SKM-1 treated with dmso at 0.1 percent for 144 hours (cell line): ENCODE measurements around the gene RNF123.

Source experiments
- DNase-seq: peaks from one replicate; lab custom pipeline; 2025; ENCODE audit not compliant: unreplicated experiment; lab: John Stamatoyannopoulos, UW

RNF123 gene

DNA sequence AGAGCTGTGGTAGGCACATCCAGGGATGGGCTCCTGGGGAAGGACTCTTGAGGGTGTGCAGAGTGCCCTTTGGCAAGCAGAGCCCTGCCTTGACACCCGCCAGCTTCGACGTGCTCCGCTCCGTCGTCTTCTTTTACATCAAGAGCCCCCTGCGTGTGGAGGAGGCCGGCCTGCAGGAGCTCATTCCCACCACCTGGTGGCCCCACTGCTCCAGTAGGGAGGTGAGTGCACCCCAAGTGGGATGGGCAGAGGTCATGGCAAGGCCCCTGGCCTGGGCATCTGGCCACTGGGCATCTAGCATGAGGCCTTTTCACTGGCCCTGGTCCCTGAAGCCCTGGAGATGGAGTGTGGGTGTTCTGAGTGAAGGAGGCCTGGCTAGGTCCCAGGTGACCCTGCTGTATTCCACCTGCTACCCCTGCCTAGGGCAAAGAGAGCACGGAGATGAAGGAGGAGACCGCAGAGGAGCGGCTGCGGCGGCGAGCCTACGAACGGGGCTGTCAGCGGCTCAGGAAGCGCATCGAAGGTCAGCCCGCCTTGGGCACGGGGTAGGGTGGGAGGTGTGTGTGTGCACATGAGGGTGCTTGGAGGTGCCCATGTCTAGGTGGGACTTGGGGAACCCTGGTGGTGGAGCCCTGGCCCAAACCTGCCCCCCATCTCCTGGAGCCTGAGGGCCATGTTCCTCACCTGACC, 12.2 kb downstream of the RNF123 start:
- no peak for DNase-seq

- no peak for DNase-seq
Observed at GRCh38 chr3:49702672-49703071, 13.3 kb downstream of the RNF123 start.

- peak; percentile 51 for DNase-seq
Observed at GRCh38 chr3:49703443-49703927, 14.1 kb downstream of the RNF123 start.

DNA sequence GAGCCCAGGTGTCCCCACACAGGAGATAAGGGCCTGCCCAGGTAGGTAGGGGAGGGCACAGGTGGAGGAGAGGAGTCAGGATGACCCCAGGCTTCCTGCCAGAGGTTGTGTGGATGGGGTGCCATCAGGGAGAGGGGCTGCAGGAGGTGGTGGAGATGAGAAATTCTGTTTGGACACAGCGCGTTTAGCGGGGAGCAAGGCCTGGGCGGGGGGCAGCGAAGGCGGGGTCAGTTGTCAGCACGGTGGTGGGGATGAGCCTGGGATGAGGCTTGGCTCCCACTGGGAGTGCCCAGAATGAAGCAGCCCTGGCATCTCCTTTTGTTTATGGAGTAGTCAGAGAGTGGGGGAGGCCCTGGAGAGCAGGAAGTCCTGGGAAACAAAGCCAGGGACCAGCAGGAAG, 14.6 kb downstream of the RNF123 start:
- no peak for DNase-seq

DNA sequence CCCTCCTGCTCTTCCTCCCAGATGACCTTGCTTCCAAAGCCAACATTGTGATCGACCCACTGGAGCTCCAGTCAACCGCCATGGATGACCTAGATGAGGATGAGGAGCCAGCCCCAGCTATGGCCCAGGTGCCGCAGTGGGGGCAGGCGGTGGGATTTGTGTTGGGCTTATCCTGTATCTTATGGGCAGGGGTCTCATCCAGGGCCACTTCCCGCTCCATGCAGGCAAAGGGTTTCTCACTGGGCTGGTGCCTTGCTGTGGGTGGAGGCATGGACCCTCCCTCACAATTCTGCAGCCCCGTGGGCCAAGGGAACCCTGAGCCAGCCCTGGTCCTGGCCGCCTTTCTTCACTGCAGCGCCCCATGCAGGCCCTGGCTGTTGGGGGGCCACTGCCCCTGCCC, 15.3 kb downstream of the RNF123 start:
- DNase-seq = no peak

DNA sequence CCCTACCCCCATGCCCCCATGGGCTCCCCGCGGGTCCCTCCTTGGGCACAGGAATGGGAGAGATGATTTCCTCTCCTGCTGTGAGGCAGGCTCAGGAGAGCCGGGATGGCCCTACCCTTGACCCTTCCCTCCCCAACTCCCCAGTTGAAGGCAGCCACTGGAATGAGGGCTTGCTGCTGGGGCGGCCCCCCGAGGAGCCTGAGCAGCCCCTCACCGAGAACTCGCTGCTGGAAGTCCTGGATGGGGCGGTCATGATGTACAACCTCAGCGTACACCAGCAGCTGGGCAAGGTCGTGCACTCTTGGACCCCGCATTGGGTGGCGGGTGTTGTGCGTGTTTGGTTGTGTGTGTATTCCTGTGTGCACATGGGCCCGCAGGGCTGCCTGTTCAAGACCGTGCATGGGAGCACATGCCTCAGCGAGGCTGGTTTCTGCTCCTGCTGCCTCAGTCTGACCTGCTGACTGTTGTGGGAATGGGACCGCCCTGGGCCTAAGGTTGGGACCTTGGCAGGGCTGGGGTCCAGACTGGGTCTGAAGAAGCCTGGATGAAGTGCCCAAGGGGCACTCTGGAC, 16.1 kb downstream of the RNF123 start:
- DNase-seq = no peak

GRCh38 chr3:49706456-49707112, 17.2 kb downstream of the RNF123 start:
- DNase-seq = no peak

GRCh38 chr3:49707113-49707480, 17.7 kb downstream of the RNF123 start:
- DNase-seq = no peak

DNA sequence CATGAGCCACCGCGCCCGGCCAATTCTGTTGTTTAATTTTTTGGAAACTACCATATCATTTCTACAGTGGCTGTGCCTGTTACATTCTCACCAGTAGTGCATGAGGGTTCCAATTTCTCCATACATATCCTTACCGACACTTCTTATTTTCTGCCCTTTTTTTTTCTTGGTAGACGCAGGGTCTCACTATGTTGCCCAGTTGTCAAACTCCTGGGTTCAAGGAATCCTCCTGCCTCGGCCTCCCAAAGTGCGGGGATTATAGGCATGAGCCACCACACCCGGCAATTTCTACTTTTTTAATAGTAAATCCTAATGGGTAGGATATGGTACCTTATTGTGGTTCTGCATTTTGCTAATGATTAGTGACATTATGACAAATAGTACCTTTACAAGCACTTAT, 20.5 kb downstream of the RNF123 start:
- no peak for DNase-seq

GRCh38 chr3:49711489-49711888, 22.1 kb downstream of the RNF123 start:
- no peak for DNase-seq

GRCh38 chr3:49712166-49712565, 22.8 kb downstream of the RNF123 start:
- DNase-seq = no peak

GRCh38 chr3:49712631-49713317, 23.4 kb downstream of the RNF123 start:
- DNase-seq = no peak

- DNase-seq = no peak
Observed at GRCh38 chr3:49713336-49714105, 24.2 kb downstream of the RNF123 start.

- DNase-seq = no peak
Observed at GRCh38 chr3:49714728-49715550, 25.6 kb downstream of the RNF123 start.

DNA sequence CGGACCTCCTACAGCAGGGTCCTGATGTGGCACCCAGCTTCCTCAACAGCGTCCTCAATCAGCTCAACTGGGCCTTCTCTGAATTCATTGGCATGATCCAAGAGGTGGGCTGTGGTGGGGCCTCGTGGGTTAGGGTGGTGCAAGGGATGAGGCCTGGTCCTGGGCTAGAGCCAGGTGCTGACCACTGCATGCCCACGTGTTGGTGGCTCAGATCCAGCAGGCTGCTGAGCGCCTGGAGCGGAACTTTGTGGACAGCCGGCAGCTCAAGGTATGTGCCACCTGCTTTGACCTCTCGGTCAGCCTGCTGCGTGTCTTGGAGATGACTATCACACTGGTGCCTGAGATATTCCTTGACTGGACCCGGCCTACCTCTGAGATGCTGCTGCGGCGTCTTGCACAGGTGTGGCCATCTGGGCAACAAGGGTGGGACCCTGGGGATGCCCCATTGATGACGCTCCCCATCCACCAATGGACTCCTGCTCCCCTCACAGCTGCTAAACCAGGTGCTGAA, 26.3 kb downstream of the RNF123 start:
- no peak for DNase-seq

GRCh38 chr3:49716169-49716568, 26.8 kb downstream of the RNF123 start:
- DNase-seq = no peak

GRCh38 chr3:49716691-49717210, 27.4 kb downstream of the RNF123 start:
- no peak for DNase-seq

DNA sequence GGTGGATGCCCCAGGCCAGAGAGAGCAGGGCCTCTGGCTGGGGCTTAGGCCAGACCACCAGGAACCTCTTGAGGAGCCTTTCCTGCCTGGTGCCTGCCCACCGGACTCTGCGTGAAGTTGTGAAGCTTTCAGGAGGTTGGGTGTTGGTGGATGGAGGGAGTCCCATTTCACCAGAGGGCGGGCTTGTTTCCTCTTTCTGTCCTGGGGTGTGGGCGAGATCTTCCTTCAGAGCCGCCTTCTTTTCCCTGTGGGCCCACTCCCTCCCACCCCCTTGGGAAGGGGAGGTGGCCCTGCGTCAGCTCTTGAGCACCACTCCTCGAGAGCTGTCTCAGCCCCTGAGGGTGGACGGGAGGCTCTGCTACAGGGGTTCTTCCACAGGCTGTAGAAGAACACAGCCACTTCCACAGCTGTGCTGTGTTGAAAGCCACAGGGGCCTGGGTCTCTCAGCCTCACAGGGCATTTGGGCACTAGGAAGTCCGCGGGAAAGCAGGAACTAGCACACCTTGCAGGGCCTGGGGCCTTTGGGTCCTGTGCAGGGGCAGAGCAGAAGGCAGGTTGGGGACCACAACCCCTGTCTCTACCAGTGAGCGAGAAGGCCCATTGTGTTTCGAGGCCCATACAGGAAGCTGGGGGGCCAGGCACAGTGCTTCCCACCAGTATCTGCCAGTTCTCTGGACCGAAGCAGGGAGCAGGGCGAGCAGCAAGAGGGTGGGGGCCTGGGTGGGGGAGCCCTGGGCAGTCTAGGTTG, 28.0 kb downstream of the RNF123 start:
- no peak for DNase-seq
